ENCODE measurements around the gene NFYB.
"Not testable (repeated sequence)": the region's sequence is repeated elsewhere in the genome, so short reads cannot be mapped to it uniquely, and the experiment has no call there.

NFYB gene

DNA sequence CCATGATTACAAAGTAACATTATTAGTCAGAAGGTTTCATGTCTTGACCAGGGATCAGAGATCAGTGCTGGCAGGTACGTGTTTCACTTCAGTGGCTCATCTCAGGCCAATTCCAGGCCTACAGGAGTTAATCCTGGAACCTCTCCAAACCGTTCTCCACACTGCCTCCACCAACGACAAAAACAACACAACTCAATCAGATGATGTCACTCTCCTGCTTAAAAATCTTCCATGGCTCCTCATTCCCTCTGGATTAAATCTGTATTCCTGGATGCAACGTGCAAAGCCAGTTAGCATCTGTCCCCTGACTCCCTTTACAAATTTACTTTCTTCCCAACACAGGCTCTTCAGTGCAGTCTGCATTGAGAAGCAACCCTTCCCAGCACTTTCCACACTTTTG is 43.3 kb upstream of the NFYB start:
- peaks cover 6% of the 10 kb centered on the region; the same call in 1 of the 2 replicates for H3K4me1 ChIP-seq
- TF ChIP-seq, protein P1, sequence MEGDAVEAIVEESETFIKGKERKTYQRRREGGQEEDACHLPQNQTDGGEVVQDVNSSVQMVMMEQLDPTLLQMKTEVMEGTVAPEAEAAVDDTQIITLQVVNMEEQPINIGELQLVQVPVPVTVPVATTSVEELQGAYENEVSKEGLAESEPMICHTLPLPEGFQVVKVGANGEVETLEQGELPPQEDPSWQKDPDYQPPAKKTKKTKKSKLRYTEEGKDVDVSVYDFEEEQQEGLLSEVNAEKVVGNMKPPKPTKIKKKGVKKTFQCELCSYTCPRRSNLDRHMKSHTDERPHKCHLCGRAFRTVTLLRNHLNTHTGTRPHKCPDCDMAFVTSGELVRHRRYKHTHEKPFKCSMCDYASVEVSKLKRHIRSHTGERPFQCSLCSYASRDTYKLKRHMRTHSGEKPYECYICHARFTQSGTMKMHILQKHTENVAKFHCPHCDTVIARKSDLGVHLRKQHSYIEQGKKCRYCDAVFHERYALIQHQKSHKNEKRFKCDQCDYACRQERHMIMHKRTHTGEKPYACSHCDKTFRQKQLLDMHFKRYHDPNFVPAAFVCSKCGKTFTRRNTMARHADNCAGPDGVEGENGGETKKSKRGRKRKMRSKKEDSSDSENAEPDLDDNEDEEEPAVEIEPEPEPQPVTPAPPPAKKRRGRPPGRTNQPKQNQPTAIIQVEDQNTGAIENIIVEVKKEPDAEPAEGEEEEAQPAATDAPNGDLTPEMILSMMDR (IDR thresholded peaks at IDR 0.05; ENCODE audit: low read depth, low read length): no peak
- no peak overlapping the region for H3K4me3 ChIP-seq (ENCODE audit: low read depth, low read length)
- H3K27me3 ChIP-seq: no peaks in the 10 kb centered on the region
- H3K9me3 ChIP-seq: no peaks in the 10 kb centered on the region
- DNase-seq: no peak
- H3K36me3 ChIP-seq: no peaks in the 10 kb centered on the region

DNA sequence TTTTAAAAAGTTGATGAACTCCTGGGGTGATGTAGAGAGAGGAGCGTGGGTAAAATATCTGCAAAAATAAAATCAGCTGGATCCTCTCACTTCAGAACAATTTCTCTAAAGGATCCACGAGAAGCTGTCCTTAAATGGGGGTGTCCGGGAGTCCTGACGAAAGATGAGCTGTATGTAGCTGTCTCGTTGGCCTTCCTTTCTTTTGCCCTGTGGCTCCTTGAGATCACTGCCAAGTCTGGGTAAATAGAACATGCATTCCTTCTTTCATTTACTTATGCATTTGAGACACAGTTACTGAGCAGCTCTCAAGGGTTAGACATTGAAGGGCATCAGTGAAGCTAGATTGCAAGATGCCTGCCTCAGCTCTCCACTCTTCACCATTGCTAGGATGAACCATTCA is 42.4 kb upstream of the NFYB start:
- TF ChIP-seq, protein P1 (IDR thresholded peaks at IDR 0.05; ENCODE audit: low read depth, low read length): no peak
- Histone ChIP-seq H3K4me3 (ENCODE audit: low read depth, low read length) (no peak overlapping the region), H3K4me1 (peaks cover 6% of the 10 kb centered on the region; the same call in 1 of the 2 replicates), H3K27me3 (no peaks in the 10 kb centered on the region), H3K9me3 (no peaks in the 10 kb centered on the region), H3K36me3 (no peaks in the 10 kb centered on the region)
- no peak for DNase-seq

DNA sequence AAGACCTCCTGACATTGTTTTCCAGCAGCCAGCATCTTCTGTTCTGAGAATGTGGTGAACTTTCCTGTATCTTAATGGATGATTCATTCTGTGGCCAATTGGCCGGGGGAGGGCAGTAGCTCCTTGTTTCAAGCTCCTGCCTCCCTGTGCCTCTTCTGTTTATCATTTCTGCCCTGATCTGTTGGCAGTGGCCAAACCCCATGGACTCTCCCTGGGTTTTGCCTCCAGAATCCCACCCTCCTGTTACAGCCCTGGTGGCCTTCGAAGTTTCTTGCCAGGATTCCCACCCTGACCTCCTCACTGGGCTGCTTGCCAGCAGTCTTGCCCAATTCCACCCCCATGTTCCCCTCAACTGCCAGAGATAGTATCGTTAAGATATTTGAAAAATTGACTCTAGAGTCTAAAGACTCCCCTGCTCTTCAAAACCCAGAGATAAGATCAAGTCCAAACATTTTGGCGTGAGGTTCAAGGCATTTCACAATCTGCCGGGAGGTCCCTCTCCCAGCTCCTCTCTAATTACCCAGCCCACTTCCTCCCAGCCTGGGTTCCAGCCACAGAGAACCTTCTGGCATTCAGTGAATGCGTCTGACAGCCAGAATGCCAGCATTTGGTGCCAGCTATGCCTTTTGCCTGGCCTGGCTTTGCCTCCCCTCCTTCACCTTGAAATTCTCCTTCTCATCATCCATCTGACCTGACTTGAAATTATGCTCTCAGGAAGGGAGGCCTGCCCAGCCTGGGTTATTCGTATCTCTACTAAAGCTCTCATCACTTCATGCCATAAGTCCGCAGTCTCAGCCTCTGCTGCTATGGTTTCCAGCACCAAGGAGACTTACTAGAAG is 39.9 kb upstream of the NFYB start:
- TF ChIP-seq, protein P1 (IDR thresholded peaks at IDR 0.05; ENCODE audit: low read depth, low read length): peak; percentile 53

GRCh38 chr12:104177336-104177662 is 39.3 kb upstream of the NFYB start:
- no peak for DNase-seq

More for the DNA sequence above, 39.9 kb upstream of the NFYB start:
- H3K27me3 ChIP-seq: no peaks in the 10 kb centered on the region
- peak; percentile 54 for DNase-seq
- no peaks in the 10 kb centered on the region for H3K36me3 ChIP-seq
- peaks cover 6% of the 10 kb centered on the region; the same call in 1 of the 2 replicates for H3K4me1 ChIP-seq
- no peak overlapping the region for H3K4me3 ChIP-seq (ENCODE audit: low read depth, low read length)
- H3K9me3 ChIP-seq: no peaks in the 10 kb centered on the region

DNA sequence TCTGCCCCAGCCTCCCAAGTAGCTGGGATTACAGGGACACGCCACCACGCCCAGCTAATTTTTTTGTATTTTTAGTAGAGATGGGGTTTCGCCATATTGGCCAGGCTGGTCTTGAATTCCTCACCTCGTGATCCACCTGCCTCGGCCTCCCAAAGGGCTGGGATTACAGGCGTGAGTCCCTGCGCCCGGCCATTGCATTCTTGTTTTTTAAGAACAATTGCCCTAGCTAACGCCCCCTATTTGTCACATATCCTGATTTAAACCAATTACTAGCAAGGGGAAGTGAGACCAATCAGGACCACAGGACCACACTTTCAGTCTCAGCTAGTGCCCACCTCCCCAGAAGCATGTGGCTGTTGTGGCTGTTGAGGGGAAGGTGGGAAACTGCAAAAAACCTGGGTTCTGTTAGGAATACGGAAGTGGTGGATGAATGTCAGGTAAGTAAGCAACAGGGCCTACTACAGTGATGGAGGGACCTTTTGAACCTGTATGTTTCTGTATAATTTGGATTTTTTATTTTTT is 37.8 kb upstream of the NFYB start:
- Histone ChIP-seq H3K9me3 (no peaks in the 10 kb centered on the region), H3K27me3 (no peaks in the 10 kb centered on the region), H3K36me3 (no peaks in the 10 kb centered on the region), H3K4me1 (peaks cover 8% of the 10 kb centered on the region; the same call in 1 of the 2 replicates), H3K4me3 (ENCODE audit: low read depth, low read length) (no peak overlapping the region)
- DNase-seq: no peak
- TF ChIP-seq, protein P1 (IDR thresholded peaks at IDR 0.05; ENCODE audit: low read depth, low read length): no peak

More at GRCh38 chr12:104177336-104177662, 39.3 kb upstream of the NFYB start:
- Histone ChIP-seq H3K4me1 (peaks cover 8% of the 10 kb centered on the region; the same call in 1 of the 2 replicates), H3K4me3 (ENCODE audit: low read depth, low read length) (no peak overlapping the region), H3K9me3 (no peaks in the 10 kb centered on the region), H3K27me3 (no peaks in the 10 kb centered on the region), H3K36me3 (no peaks in the 10 kb centered on the region)
- TF ChIP-seq, protein P1 (IDR thresholded peaks at IDR 0.05; ENCODE audit: low read depth, low read length): no peak

GRCh38 chr12:104173804-104174203 is 35.8 kb upstream of the NFYB start:
- H3K27me3 ChIP-seq; H3K36me3 ChIP-seq; H3K4me1 ChIP-seq; H3K9me3 ChIP-seq; DNase-seq; H3K4me3 ChIP-seq (ENCODE audit: low read depth, low read length): not testable (repeated sequence)

Data from BE2C (cell line).